PC-9 (cell line): ENCODE measurements around the gene KDM6A. TPM values are rescaled to one million over a fixed set of nuclear protein-coding genes. Genes with fewer than 3 reads are reported as not detected.

Source experiments
- BruUV-seq: library from RNA; stranded (reverse); fragments of 400-500 nt; replicated peaks from 2 replicates; lab custom pipeline; 2021; lab: Mats Ljungman, UMichigan
- CTCF ChIA-PET: fragments of 300-600 bp; sonication (Branson Sonifier 250); formaldehyde crosslinking; loops from one replicate; lab custom pipeline; 2022; ENCODE audit warnings: antibody characterized with exemption; lab: Charles Lee
- POLR2A ChIA-PET: fragments of 300-600 bp; sonication (Branson Sonifier 250); formaldehyde crosslinking; loops from one replicate; lab custom pipeline; 2022; ENCODE audit warnings: antibody characterized with exemption; ENCODE audit not compliant: unreplicated experiment; lab: Charles Lee
- DNase-seq, 2 experiments: peaks; one replicate each; pipeline versions ENCODE4 v3.0.0 to v3.0.0-alpha.2; 2015 to 2022; ENCODE audit warnings: mixed read lengths in 1 of 2
- H2AFZ ChIP-seq: fragments of 200-600 bp; sonication (generic); 2 replicates; pipeline ENCODE4 v1.8.1; 2017; ENCODE audit warnings: antibody characterized with exemption
- H3F3A ChIP-seq: fragments of 200-600 bp; sonication (generic); 2 replicates; pipeline ENCODE4 v1.8.1; 2017; ENCODE audit warnings: antibody characterized with exemption, mild to moderate bottlenecking, low read depth; ENCODE audit not compliant: insufficient read depth
- H3K27ac ChIP-seq: fragments of 200-600 bp; sonication (generic); 2 replicates; pipeline ENCODE4 v1.6.1; 2016; ENCODE audit warnings: mixed run types
- H3K27me3 ChIP-seq: fragments of 200-600 bp; sonication (generic); 2 replicates; pipeline ENCODE4 v1.6.1; 2016; ENCODE audit warnings: low read depth, mixed run types; ENCODE audit not compliant: insufficient read depth
- H3K36me3 ChIP-seq: fragments of 200-600 bp; sonication (generic); 2 replicates; pipeline ENCODE4 v1.6.1; 2016; ENCODE audit warnings: low read depth, mixed run types
- H3K4me1 ChIP-seq: fragments of 200-600 bp; sonication (generic); replicated peaks from 2 replicates; pipeline ENCODE4 v1.6.1; 2016; ENCODE audit warnings: mixed run types; ENCODE audit not compliant: insufficient read depth
- H3K4me2 ChIP-seq: fragments of 200-600 bp; sonication (generic); 2 replicates; pipeline ENCODE4 v1.6.1; 2017; ENCODE audit warnings: mixed run types
- H3K4me3 ChIP-seq: fragments of 200-600 bp; sonication (generic); 2 replicates; pipeline ENCODE4 v1.6.1; 2016; ENCODE audit warnings: mixed run types
- H3K79me2 ChIP-seq: fragments of 200-600 bp; sonication (generic); 2 replicates; pipeline ENCODE4 v1.6.1; 2017; ENCODE audit warnings: low read depth, mixed run types
- H3K9me2 ChIP-seq: fragments of 200-600 bp; sonication (generic); 2 replicates; pipeline ENCODE4 v1.8.1; 2017; ENCODE audit warnings: mild to moderate bottlenecking; ENCODE audit not compliant: insufficient read depth
- H3K9me3 ChIP-seq: fragments of 200-600 bp; sonication (generic); 2 replicates; pipeline ENCODE4 v1.8.1; 2016; ENCODE audit warnings: low read depth; ENCODE audit not compliant: insufficient read depth
- H4K20me1 ChIP-seq: fragments of 200-600 bp; sonication (generic); 2 replicates; pipeline ENCODE4 v1.8.1; 2017; ENCODE audit not compliant: insufficient read depth
- EZH2 ChIP-seq: fragments of 200-600 bp; sonication (generic); IDR thresholded peaks from 2 replicates; pipeline ENCODE4 v1.8.0; 2017; ENCODE audit warnings: antibody characterized with exemption, low read depth
- intact Hi-C: fragments of 100-400 bp; cut with micrococcal nuclease; formaldehyde crosslinking; loops from one replicate; pipeline ENCODE4 v1.10.0; 2022; ENCODE audit not compliant: unreplicated experiment
- total RNA-seq: library from RNA; stranded (reverse); gene quantifications from 2 replicates; pipeline ENCODE4 v1.2.3, GENCODE V29; 2021
- TF ChIP-seq, protein P1 (sequence below): fragments of 200-600 bp; sonication (generic); conservative IDR thresholded peaks from 2 replicates; pipeline ENCODE4 v1.6.1; 2017; ENCODE audit warnings: mixed run types, antibody characterized with exemption, mild to moderate bottlenecking, moderate library complexity

KDM6A gene
- total RNA-seq, 1 experiment from 2014 or later, result 20.5 TPM

DNA sequence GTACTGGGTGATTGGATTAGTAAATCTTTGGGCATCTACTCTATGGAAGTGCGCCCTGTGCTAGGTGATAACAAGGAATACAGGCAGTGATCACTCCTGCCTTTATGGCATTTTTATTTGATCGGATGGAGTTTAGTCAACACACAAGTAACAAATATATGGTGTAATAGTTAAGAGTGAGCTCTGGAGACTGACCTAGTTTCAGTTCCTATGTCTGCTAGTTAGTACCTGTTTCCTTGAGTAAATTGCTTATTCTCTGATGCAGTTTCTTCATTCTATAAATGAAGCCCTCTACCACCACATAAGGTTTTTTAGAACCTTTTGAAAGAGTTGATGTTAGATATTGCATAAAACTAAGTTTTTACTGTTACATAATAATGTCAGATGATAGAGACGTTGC is 134.6 kb downstream of the KDM6A start:
- H3K9me2 ChIP-seq, result no peaks in the 10 kb centered on the region
- H3K4me2 ChIP-seq, result no peak overlapping the region
- H3K36me3 ChIP-seq, result no peaks in the 10 kb centered on the region
- POLR2A ChIA-PET, result no interaction called here
- H2AFZ ChIP-seq, result no peak overlapping the region
- H3K79me2 ChIP-seq, result 0 out of 2 replicates have a peak, but pooled peaks cover 3% of the 10 kb centered on the region
- H3K4me3 ChIP-seq, result no peak overlapping the region
- H3K9me3 ChIP-seq, result no peaks in the 10 kb centered on the region
- H3K27ac ChIP-seq, result no peak overlapping the region
- CTCF ChIA-PET, result no interaction called here
- intact Hi-C loops, result no loop called here
- H3F3A ChIP-seq, result no peaks in the 10 kb centered on the region
- DNase-seq, result no peak
- H3K27me3 ChIP-seq, result no peaks in the 10 kb centered on the region
- BruUV-seq, result no TSS peak
- no peaks in the 10 kb centered on the region for H3K4me1 ChIP-seq
- no peak for TF ChIP-seq EZH2
- TF ChIP-seq, protein P1, sequence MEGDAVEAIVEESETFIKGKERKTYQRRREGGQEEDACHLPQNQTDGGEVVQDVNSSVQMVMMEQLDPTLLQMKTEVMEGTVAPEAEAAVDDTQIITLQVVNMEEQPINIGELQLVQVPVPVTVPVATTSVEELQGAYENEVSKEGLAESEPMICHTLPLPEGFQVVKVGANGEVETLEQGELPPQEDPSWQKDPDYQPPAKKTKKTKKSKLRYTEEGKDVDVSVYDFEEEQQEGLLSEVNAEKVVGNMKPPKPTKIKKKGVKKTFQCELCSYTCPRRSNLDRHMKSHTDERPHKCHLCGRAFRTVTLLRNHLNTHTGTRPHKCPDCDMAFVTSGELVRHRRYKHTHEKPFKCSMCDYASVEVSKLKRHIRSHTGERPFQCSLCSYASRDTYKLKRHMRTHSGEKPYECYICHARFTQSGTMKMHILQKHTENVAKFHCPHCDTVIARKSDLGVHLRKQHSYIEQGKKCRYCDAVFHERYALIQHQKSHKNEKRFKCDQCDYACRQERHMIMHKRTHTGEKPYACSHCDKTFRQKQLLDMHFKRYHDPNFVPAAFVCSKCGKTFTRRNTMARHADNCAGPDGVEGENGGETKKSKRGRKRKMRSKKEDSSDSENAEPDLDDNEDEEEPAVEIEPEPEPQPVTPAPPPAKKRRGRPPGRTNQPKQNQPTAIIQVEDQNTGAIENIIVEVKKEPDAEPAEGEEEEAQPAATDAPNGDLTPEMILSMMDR, result no peak
- H4K20me1 ChIP-seq, result no peaks in the 10 kb centered on the region

- Histone ChIP-seq H3K79me2 (0 out of 2 replicates have a peak, but pooled peaks cover 3% of the 10 kb centered on the region), H3K4me2 (no peak overlapping the region), H3K27ac (no peak overlapping the region), H3K9me2 (no peaks in the 10 kb centered on the region), H3K4me3 (no peak overlapping the region), H3K9me3 (no peaks in the 10 kb centered on the region), H4K20me1 (no peaks in the 10 kb centered on the region), H2AFZ (no peak overlapping the region), H3F3A (no peaks in the 10 kb centered on the region), H3K36me3 (no peaks in the 10 kb centered on the region), H3K27me3 (no peaks in the 10 kb centered on the region), H3K4me1 (no peaks in the 10 kb centered on the region)
- CTCF ChIA-PET, result no interaction called here
- no TSS peak for BruUV-seq
- DNase-seq, result no peak
- intact Hi-C loops, result no loop called here
- TF ChIP-seq, protein P1, result no peak
- no peak for TF ChIP-seq EZH2
- POLR2A ChIA-PET, result no interaction called here
Measured at GRCh38 chrX:45009371-45010000, 136.5 kb downstream of the KDM6A start.

GRCh38 chrX:45011131-45011530 is 138.1 kb downstream of the KDM6A start:
- no peaks in the 10 kb centered on the region for H3K4me1 ChIP-seq

More at GRCh38 chrX:45011131-45011530, 138.1 kb downstream of the KDM6A start:
- no peak overlapping the region for H3K4me2 ChIP-seq
- H3K27me3 ChIP-seq, result no peaks in the 10 kb centered on the region
- CTCF ChIA-PET, result no interaction called here
- TF ChIP-seq, protein P1, result no peak
- no peak for TF ChIP-seq EZH2
- no peaks in the 10 kb centered on the region for H4K20me1 ChIP-seq
- H3K9me2 ChIP-seq, result no peaks in the 10 kb centered on the region
- no peaks in the 10 kb centered on the region for H3F3A ChIP-seq
- 0 out of 2 replicates have a peak overlapping the region, but pooled peaks have one; percentile 9 for H3K27ac ChIP-seq
- BruUV-seq, result no TSS peak
- H3K9me3 ChIP-seq, result no peaks in the 10 kb centered on the region
- H3K36me3 ChIP-seq, result no peaks in the 10 kb centered on the region
- peak in 1 of 2 experiments; percentile 61 for DNase-seq
- 0 out of 2 replicates have a peak, but pooled peaks cover 3% of the 10 kb centered on the region for H3K79me2 ChIP-seq
- intact Hi-C loops, result no loop called here
- H3K4me3 ChIP-seq, result no peak overlapping the region
- H2AFZ ChIP-seq, result no peak overlapping the region
- POLR2A ChIA-PET, result interaction anchor here (0.6 kb wide), 1 partner anchor 60 kb away, joined by 6 read pairs; no protein-coding TSS in a partner anchor
